Measurements from ENCODE around the gene POC1B.

The POC1B gene

DNA sequence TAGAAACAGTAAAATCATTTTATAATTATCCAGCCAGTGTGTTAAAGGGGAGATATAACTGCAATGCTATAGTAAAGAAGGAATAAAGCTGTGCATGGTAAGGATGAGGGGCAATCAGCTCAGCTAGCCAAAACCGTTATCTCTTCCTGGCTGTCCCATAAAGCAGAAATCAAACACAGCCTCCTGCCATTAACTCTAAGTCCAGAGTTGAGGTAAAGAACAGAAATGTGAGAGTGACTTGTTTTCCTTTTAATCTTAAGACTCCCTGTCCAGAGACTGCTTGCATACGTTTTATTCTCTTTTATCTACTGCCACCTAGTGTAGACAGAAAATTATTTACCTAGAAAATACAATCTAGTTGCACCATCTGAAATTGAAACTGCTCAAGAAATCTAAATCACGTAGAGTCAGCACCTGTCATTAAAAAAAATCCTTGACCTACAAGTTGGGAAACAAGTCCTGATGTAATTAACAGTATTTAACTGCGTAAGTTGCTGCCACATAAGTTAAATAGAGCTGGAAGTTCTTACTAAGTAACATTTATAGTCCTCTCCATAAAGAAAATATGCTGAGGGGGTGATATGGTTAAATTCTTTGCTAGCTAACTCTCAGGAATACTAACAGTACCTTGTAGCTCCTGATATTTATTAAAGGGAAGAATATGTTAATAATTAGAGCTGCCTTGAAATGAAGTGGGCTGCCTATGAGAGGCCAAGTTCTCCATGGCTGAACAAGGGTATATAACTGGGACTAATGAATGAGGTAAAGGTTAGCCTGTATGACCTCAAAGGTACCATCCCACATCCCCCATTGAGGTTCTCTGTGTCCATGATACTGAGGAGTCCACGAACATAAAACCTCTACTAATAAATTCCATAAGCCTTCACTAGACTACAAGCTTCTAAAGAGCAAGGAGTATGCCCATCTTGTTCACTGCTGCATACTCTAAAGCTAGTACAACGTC lies 63.9 kb downstream of the POC1B start:
- DNase-seq = peak; percentile 89

DNA sequence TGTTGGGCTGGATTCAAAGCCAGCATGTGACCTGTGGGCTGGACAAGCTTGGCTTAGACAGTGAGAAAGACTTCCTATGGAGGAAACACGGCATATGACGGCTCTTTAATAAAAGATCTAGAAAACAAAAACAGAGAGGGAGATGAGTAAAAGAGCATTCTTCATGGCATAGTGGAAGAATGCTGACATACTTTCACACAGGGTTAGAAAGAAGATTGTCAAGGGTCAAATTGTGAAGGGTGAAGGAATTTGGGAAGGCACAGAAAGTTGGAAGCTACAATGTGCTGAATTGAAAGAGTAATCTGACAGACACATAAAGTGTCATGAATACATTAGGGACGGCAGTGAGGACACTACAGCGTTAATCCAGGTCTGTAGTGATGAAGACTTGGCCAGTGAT lies 64.7 kb downstream of the POC1B start:
- no peak for DNase-seq

DNA sequence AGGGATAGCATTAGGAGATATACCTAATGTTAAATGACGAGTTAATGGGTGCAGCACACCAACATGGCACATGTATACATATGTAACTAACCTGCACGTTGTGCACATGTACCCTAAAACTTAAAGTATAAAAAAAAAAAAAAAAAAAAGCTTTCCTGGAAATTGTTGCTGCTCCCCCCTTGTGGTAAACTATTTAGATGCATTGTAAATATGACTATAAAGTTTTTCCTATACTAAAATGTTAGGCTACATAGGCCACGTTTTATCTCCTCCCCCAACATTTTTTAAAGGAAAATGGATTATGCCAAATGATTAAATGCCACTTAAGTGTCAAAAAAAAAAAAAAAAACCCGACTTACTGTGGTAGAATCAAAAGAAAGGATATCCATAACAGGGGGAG lies 66.6 kb downstream of the POC1B start:
- peak; percentile 12 for DNase-seq

DNA sequence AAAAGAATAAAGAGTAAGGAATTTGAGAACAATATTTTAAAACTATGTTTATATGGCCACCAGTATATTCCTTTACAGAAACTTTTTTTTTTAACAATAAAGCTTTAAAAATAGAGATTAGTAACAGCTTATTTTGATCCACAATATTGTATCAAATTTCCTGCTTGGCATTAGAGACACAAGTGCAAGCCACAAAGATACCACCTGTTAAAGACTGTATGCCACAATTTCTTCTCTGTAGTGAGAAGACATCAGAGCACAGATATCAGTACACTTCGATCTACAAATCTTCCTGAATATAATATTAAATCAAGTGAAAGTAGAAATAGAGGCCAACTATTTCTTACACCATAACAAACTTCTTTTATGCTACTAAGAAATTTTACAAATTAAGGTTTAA lies 69.3 kb downstream of the POC1B start:
- DNase-seq = no peak

DNA sequence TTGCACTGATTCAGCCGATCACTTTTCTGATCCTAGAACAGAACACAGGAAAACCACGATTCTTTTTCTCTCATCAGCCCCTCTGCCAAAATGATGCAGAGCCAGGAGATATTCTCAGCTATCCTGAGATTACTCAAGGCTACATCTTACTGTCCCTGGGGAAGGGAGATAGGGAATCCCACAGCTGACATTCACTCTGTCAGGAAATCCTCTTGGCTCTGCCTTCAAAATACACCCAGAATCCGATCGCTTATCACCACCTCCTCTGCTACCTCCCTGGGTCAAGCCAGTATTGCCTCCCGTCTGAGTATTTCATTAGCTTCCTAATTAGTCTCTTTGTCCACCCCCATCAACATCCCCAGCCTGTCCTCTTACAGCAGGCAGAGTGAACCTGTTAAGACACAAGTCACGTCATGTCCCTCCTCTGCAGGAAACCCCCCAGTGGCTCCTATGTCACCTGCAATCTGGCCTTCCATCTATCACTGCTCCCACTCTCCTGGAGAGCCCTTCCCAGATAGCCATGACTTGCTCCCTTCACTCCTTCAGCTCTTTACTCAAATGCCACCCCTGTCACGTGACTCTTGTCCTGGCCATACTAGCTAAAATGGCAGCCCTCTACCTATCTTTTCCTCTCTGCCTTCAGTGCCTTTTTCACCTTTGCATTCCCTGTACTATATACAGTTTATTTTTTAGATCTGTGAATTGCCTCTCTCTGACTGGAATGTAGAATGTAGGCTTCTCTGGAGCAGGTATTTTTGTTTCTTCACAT lies 71.6 kb downstream of the POC1B start:
- no peak for DNase-seq

DNA sequence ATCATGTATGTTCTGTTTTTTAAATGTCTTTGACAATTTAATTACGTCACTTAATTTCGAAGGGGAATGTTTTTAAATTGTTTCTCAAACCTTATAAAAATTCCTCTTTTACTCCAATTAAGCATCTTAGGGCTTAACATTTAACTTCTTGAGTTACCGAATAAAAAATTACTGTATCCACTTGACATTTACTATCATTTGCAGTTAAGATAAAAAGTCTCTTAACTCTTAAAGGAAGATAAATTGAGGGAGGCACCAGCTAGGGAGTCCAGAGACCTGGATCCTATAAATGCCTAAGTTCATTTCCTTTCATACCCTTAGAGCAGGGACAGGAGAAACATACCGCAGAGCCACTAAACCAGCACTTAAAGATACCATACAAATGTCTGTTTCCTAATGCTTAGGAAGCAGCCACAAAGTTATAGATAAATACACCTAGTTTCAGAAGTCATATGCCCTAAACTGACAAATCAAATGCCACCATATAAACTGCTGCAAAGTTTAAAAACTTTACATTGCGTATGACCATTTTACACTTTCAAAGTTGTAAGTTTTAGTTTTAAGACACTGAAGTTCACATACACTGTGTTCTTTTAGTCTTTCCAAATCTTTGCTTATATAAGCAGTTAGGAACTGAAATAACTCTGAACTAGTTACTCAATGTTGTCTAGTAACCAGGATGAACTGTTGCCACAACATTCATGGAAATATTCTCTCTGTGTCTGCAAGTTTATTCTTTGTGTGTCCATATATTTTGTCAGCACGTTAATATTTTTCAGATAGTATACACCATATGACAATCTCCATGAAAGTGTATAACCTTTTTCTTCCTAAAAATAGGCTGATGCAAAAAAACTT lies 72.5 kb downstream of the POC1B start:
- no peak for DNase-seq

DNA sequence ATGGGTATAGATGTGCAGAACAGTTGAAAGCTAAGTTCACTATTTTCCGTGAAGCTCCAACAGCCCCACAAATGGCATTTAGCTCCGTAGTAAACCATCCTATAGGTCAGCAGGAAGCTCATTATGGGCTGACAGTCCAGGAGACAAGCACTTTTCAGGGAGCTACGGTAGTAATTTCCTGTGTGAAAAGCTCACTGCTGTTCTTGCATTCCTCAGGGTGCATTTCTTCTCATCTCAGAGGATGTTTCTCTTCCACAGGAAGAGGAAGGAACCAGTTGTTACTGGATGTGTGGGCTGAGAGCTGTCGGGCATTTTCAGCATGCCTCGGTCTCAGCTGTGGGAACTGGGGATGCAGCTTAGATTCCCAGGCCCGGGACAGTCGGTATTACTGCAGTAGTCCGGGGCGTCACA lies 74.0 kb downstream of the POC1B start:
- DNase-seq = no peak

DNA sequence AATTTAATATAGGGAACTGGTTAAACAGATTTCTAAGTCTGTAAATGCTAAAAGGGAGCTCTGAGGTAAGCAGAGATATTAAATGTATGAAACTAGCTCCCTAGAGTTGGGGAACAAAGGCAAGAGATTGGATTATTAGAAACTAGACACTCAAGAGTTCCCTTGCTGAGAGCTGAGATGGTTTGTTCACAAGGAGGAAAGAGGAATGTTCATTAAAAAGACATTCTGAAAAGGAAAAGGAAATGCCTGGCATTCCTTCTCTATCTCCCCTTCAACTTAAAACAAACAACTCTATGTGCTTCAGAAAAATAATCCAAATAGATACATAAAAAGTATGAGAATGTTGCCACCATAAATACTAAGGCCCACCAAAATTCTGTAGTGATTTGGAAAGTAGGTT lies 74.9 kb downstream of the POC1B start:
- no peak for DNase-seq

DNA sequence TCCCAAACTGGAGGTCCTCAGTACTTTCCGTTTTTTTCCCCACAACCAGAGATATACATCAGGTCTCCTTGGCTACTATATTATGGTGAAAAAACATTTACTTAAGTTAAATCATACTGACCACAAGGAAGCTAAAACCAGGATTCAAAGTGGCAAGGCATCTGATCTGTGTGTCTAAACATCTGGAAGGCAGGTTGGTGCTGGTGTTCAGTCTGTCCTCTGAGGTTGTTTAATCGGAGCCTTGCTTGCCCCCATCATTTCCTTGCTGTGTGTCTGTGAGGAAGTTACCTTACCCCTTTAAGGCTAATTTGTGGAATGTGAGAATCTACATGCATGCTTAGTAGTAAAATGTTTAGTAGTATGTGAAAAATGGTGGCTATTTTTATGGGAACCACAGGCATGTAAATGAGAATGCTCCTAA lies 76.9 kb downstream of the POC1B start:
- DNase-seq = peak; percentile 33

DNA sequence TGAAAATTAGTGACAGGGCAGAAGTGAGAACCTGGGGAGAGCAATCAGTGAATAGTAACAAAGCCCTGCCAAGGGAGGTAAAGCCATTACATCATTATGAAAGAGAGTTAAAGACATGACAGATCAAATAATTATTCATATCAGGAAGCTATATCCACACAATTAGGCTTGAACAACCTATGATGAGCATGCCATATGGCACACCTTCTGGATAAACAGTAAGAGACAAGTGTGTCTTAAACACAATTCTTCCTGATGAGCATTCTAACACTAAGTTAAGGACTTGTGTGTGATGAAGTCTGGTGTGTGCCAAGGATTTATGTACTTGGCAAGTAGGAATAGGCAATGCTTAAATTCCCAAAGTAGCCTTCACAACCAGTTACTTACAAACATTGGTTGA lies 77.3 kb downstream of the POC1B start:
- no peak for DNase-seq

DNA sequence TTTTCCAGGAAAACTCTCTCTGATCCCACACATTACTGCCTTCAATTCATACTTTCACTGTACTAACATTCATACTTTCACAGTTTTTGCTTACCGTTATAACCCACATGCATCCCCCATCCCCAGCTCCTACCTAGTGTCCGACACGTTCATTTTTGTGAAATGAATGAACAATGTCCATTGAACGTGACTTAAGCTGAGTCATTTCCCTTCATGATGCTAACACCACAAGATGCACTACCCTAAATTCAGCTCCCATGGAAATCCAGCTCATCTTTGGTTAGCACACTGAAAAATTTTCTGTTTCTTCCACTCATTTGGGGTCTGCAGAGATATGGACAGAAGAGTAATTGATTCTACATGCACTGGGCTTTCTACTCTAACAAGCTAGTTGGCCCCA lies 85.9 kb downstream of the POC1B start:
- no peak for DNase-seq

DNA sequence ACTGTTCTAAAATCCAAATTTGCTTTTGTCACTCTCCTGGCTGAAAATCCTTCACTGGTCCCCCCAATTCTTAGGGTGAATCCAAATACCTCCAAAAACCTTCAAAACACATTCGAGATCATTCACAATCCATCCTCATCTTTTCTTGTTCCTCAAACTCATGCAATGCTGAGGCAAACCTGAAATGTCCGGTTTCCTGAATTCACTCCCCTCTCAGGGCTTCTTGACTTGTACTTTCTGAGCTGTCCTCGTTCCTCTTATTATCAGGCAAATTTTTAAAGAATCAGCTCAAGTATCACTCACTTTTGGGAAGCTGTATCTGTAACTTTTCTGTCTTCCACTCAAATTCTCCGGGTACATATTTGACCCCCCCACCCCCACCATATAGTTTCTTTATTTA lies 88.6 kb downstream of the POC1B start:
- DNase-seq = no peak

DNA sequence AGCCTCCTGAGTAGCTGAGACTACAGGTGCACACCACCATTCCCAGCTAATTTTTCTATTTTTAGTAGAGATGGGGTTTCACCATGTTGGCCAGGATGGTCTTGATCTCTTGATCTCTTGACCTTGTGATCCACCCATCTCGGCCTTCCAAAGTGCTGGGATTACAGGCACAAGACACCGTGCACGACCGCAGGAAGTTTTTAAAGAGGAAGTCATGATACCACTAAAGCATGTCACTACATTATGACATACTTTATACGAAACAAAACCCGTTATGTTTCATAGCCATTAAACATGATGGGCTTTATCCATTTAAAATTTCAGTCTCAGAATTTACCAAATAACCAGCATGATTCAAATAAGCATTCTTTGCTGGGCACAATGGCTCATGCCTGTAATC lies 89.8 kb downstream of the POC1B start:
- no peak for DNase-seq

DNA sequence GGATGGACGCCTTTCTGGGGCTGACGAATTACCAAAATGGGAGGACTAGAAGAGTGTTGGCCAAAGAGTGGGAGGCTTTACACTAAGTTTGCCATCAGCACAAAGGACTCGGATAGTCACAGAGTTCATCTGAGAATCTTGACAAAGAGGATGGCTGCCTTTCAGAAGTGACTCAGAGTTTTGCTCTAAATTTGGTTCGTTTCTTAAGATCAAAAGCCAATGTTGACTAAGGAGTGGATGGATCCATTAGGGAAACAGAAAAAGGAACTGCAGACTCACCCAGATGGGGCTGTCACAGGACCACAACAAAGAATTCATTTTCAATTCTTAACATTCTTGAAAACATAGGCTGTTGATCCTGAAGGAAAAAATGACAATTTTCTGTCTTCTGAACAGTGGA lies 92.2 kb downstream of the POC1B start:
- no peak for DNase-seq

DNA sequence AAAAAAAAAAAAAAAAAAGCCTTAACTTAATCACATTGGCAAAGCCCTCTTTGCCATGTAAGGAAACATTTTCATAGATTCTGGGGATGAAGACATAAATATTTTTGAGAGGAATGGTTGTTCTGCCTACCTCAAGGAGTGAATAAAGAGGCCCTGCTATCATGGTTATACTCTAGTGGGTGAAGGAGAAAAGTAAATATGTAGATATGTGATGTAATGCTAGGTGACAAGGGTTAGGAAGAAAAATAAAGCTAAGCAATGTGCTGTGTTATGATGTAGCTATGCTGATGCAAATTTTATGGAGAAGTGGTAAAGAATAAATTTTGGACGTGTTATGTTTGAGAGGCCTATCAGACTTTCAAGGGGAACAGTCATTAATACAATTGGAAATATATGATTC lies 93.5 kb downstream of the POC1B start:
- DNase-seq = no peak

DNA sequence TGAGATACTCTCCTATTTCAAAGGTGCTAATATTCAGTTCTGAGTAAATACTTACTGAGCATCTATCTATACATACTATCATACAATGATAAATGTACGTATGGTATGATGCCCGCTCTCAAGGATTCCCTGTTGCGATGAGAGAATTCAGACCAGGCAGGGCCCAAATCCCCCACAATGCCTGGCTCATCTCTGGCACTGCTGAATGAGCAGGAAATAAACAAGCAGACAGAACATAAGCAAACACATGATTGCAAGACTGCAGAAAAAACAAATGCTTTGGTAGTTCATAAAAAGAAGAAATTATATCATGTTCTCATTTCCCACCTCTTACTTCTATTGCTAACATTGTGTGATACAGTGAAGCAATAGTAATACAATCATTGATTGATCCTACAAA lies 96.3 kb downstream of the POC1B start:
- DNase-seq = no peak

DNA sequence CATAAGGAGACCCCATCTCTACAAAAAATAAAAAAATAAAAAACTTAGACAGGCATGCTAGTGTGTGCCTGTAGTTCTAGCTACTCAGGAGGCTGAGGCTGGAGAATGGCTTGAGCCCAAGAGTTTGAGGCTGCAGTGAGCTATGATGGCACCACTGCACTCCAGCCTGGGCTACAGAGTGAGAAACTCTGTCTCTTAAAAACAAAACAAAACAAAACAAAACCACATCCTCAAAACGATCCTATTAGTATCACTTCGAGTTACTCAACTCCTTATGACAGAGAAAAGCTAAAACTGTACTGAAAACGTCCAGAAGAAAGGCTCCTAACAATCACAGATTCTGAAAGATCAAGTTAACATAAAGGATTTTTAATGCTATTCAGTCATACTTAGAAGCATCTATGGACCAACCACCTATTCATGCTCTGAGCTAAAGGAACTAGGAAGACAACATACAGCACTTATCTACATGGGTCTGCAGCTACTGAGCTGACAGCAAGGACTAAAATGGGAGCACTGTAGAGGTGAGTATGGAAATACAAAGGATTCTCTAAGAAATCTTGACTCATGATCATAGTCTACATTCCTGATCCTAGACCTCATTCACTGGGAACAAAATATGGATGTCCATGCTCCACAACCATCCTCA lies 98.2 kb downstream of the POC1B start:
- peak; percentile 32 for DNase-seq

DNA sequence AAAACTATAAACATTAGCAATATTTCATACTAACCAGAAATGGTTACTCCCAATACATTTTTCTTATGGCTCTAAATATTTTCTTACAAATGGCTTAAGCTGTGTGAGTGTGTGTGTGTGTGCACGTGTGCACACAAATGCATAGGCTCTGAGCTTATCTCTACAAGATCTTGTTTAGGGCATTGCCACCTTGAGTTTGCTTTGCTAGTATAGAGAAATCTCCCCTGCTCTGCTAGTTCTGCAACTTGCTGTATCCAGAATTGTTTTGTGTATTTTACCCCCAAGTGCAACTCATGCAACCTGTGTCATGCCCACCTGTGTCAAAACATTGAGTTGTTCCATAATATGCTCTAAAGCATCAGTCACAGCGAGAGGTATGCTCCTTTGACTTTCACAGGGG lies 101.0 kb downstream of the POC1B start:
- DNase-seq = no peak

DNA sequence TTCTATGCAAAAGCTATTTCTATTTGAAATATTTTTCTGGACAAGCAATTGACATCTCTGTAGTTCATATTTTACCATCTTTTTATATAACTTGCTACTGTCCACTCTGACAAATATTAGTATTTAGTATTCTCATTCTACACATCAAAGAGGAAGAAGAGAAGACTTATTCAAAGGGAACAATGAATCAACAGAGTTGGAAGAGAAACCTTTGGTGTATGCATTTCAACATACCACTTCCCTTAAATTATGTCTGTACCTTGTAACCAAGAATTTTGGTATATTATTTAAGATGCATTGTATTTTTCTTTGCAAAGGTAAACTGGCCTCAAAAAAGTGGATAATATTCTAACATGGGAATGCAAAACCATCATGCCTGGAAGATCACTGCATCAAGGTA lies 101.5 kb downstream of the POC1B start:
- DNase-seq = no peak

DNA sequence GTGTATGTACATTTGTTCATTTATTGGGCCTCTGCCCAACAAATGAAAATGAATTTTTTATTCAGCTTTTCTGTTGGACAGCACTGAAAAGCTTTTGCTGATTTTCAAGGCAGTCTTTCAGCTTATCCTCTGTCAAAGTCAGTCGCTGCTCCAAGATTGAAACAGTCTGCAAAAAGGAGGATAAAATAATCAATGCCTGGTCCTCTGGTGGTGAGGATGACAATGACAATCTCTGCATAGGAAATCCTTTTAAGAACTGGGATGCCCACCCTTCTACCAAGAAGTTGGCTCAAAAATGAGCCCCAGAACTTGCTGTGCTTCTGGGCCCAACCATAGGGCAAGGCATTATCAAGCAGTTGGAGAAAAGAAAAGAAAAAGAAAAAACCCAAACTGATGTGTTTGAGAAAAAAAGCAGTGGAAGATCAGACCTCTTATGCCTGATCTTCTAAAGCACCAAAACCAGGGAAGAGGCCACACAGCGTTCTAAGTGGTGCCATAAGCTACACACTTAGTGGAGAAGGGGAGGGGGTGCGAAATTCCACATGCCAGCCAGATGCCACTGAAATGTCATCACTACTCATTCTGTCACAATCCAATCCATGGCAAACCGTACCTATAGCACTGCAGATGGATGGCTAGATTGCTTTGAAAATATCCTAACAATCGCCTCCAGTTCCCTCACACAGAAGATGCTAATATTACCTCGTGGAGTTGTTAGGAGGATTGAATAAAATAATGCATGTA lies 104.6 kb downstream of the POC1B start:
- no peak for DNase-seq

DNA sequence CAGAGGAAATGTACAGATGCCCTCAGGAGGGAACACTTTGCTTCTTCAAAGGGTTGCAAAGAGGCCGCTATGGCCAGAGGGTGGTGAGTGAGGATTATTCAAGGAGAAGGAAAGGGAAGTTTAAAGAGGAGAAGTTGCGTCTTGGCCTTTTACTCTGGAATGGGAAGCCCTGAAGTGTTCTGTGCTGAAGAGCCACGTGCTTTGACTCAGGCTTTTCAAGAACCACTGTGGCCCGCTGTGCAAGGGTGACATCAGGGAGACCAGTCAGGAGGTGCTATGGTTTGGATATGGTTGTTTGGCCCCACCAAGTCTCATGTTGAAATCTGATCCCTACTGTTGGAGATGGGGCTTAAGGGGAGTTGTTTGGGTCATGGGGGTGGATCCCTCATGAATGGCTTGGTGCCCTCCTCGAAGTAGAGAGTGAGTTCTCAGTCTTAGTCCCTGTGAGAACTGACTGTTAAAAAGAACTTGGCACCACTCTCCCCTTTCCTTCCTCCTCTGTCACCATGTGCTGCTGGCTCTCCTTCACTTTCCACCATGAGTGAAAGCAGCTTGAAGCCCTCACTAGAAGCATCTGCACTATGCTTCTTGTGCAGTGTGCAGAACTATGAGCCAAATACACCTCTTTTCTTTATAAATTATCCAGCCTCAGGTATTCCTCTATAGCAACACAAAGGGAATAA lies 107.5 kb downstream of the POC1B start:
- no peak for DNase-seq

Measured in OCI-M1 (cell line).